ENCODE data around the gene LAMC2.

LAMC2 gene

GRCh38 chr1:183168308-183168707 lies 17.8 kb upstream of the LAMC2 start:
- DNase-seq (ENCODE audit: low read depth in 1 of 2, low spot score in 1 of 2) = no peak

- no peak for DNase-seq (ENCODE audit: low read depth in 1 of 2, low spot score in 1 of 2)
Observed at GRCh38 chr1:183173828-183174227, 12.2 kb upstream of the LAMC2 start.

DNA sequence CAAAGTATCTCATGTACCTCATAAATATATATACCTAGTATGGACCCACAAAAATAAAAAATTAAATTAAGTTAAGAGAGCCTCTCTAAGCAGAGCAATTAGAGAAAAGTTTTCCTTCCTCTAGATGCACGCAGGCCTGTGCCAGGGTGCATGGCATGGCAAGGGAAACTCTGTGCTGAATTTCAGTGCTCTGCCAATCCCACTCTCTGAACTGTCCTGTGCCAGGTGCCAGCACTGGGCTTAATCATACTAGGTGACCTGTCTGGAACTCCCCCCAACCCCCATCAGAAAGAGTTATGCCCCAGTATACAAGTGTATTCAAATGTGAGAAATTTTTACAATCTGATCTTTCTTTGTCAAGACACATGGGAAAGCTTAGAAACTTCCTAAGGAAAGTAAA lies 10.4 kb upstream of the LAMC2 start:
- no peak for DNase-seq (ENCODE audit: low read depth in 1 of 2, low spot score in 1 of 2)

DNA sequence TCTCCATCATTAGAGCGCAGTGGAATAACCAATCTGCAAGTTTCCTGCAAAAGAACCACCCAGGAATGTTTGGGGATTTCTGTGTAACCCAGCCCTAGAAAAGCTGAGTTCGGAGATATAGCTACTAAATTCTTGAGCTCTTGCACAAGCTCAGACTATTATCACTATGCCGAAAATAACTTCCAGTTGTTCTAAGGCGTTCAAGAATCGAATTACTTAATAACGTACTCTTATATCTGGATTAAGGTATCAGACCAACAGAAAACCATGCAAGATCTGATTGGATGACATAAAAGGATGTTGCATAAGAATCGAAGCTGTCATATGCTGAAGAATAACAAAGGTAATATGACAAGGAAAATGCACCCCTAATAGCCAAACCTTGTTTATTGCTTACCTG lies 7.5 kb upstream of the LAMC2 start:
- no peak for DNase-seq (ENCODE audit: low read depth in 1 of 2, low spot score in 1 of 2)

GRCh38 chr1:183179033-183179432 lies 7.0 kb upstream of the LAMC2 start:
- no peak for DNase-seq (ENCODE audit: low read depth in 1 of 2, low spot score in 1 of 2)

GRCh38 chr1:183180218-183180617 lies 5.8 kb upstream of the LAMC2 start:
- no peak for DNase-seq (ENCODE audit: low read depth in 1 of 2, low spot score in 1 of 2)

- no peak for DNase-seq (ENCODE audit: low read depth in 1 of 2, low spot score in 1 of 2)
Observed at GRCh38 chr1:183180634-183181056, 5.4 kb upstream of the LAMC2 start.

DNA sequence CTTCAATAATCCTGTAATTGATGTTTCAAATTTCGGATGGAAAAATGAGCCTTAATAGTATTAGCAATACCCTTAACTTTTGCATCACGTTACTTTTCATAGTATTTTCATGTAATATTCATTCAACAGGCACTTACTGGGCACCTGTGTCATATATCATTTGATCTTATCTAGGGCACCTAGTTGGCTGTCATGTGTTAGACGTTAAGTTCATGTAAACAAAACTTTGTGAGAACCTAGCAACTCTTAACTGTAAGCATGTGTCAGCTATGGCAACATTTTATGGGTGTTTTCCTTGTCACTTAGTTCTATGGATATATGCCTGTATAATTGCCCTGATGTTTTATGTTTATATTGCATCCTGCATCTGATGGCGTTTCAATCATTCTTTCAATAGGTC lies 777 bp downstream of the LAMC2 start:
- no peak for DNase-seq (ENCODE audit: low read depth in 1 of 2, low spot score in 1 of 2)

DNA sequence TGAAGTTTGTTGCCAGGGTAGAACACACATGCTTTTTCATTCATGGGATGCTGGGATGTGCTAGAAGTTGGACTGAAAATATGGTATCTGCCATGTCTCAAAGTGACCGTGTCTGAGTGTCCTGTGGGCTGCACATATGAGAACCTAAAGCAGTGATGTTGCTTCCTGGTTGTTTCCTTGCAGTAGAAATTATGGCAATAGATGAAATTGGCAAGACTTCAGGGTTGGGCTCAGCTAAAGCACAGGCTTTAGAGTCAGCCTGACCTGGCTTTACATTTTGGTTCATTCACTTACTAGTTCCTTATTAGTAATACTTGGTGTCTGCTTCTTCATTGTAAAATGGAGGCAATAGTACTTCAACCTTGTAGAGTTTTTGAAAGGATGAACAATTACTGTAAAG lies 2.2 kb downstream of the LAMC2 start:
- DNase-seq (ENCODE audit: low read depth in 1 of 2, low spot score in 1 of 2) = no peak

DNA sequence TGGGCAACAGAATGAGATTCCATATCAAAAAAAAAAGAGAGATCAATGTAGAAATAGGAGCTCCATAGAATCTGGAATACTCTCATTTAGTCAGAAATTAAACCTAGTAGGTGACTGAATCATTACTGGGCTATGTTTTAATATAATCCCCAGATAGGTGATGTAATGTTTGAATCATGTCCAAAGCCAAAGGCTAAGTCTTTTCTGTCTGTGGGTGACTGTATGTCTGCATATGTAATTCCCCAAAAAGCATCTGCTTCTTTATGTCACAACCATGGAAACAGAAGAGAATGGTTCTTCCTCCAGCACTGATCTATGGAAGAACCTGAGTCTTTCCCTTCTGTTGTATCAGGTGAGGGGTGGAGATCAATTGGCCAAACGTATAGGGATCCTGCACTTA lies 5.8 kb downstream of the LAMC2 start:
- no peak for DNase-seq (ENCODE audit: low read depth in 1 of 2, low spot score in 1 of 2)

DNA sequence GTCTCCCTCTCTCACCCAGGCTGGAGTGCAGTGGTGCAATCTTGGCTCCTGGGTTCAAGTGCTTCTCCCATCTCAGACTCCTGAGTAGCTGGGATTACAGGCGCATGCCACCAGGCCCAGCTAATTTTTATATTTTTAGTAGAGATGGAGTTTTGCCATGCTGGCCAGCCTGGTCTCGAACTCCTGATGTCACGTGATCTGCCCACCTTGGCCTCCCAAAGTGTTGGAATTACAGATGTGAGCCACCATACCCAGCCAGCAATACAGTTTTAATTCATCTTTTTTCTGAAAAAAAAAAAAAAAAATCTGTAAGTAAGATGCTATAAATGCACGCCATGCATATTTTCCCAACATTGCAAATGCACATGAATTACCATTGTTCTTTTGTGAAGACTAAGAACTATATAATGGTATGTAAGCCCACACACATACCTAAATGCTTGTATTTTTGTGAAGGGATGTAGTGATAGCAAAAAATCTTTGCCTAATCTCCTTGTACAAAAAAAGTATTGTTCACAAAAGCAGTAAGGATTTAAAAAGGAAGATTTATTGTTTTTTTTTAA lies 8.0 kb downstream of the LAMC2 start:
- DNase-seq (ENCODE audit: low read depth in 1 of 2, low spot score in 1 of 2) = no peak

- DNase-seq (ENCODE audit: low read depth in 1 of 2, low spot score in 1 of 2) = no peak
Observed at GRCh38 chr1:183194527-183195141, 8.6 kb downstream of the LAMC2 start.

GRCh38 chr1:183195142-183195574 lies 9.1 kb downstream of the LAMC2 start:
- no peak for DNase-seq (ENCODE audit: low read depth in 1 of 2, low spot score in 1 of 2)

GRCh38 chr1:183197762-183198161 lies 11.7 kb downstream of the LAMC2 start:
- DNase-seq (ENCODE audit: low read depth in 1 of 2, low spot score in 1 of 2) = no peak

DNA sequence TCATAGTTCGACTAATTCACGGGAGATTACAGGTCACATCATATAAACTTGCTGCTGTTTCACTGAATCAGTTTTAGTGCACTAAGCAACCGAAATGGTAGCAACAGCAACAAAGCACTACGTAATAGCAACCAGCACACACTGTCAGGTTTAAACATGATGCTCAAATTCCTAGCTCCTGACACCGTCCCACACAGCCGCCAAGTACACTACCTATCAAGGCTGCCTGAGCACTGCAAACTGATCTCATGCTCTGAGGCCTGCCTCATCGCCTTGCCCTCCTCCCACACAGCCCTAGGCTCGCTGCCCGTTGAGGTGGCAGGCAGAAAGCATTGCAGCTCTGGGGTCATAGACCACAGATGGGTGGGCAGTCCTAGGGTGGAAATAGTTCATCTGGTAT lies 12.4 kb downstream of the LAMC2 start:
- DNase-seq (ENCODE audit: low read depth in 1 of 2, low spot score in 1 of 2) = no peak

GRCh38 chr1:183199304-183199703 lies 13.2 kb downstream of the LAMC2 start:
- DNase-seq (ENCODE audit: low read depth in 1 of 2, low spot score in 1 of 2) = no peak

- DNase-seq (ENCODE audit: low read depth in 1 of 2, low spot score in 1 of 2) = no peak
Observed at GRCh38 chr1:183200451-183200850, 14.4 kb downstream of the LAMC2 start.

GRCh38 chr1:183203094-183203493 lies 17.0 kb downstream of the LAMC2 start:
- no peak for DNase-seq (ENCODE audit: low read depth in 1 of 2, low spot score in 1 of 2)

- no peak for DNase-seq (ENCODE audit: low read depth in 1 of 2, low spot score in 1 of 2)
Observed at GRCh38 chr1:183205196-183205781, 19.2 kb downstream of the LAMC2 start.

DNA sequence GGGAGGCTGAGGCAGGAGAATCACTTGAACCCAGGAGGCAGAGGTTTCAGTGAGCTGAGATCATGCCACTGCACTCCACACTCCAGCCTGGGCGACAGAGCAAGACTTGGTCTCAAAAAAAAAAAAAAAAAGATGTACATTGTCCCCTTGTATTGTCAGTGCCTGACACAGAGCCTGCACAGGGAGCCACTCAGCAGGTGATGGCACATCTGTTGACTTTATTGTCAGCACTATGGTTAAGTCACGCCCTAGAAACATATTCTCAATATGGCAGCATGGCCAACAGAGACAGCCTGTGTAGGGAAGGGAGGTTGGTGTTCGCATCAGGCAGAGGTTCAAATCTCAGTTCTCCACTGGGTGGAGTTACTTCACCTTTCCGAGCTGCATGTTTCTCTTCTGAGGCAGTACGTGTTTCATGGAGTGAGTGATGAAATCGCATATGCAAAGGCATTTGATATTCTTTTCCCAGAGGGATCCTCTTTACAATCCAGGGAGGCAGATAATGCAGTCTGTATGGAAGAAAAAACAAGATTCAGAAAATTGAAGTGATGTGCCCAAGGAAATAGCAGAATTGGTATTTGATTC lies 20.6 kb downstream of the LAMC2 start:
- DNase-seq (ENCODE audit: low read depth in 1 of 2, low spot score in 1 of 2) = no peak

- no peak for DNase-seq (ENCODE audit: low read depth in 1 of 2, low spot score in 1 of 2)
Observed at GRCh38 chr1:183209533-183210158, 23.6 kb downstream of the LAMC2 start.

GRCh38 chr1:183210681-183211080 lies 24.6 kb downstream of the LAMC2 start:
- no peak for DNase-seq (ENCODE audit: low read depth in 1 of 2, low spot score in 1 of 2)

All from activated CD4-positive, alpha-beta T cell treated with anti-CD3 and anti-CD28 coated beads, Interleukin-2, amount 50 U/mL, for 24 hours (primary cell).